Trophoblast cell (in vitro differentiated cells and primary cell): ENCODE results near the gene SPATA31C1.

Experiments used
- DNase-seq, 2 donors: peaks; one replicate each; pipeline ENCODE4 v3.0.0-alpha.2; 2016
- H2AFZ ChIP-seq: 2 replicates; pipeline ENCODE4 v1.6.1; 2013; ENCODE audit warnings: low read length, moderate library complexity, mild to moderate bottlenecking; ENCODE audit not compliant: insufficient read depth, poor library complexity
- H2AK5ac ChIP-seq: 2 replicates; pipeline ENCODE4 v1.6.1; 2013; ENCODE audit warnings: mild to moderate bottlenecking, low read length
- H2BK120ac ChIP-seq: 2 replicates; pipeline ENCODE4 v1.6.1; 2013; ENCODE audit warnings: low read length, mild to moderate bottlenecking, moderate library complexity; ENCODE audit not compliant: insufficient read depth, poor library complexity
- H2BK12ac ChIP-seq: 2 replicates; pipeline ENCODE4 v1.6.1; 2013; ENCODE audit warnings: mild to moderate bottlenecking, low read length, moderate library complexity
- H2BK5ac ChIP-seq: 2 replicates; pipeline ENCODE4 v1.6.1; 2013; ENCODE audit warnings: low read length, low read depth, moderate library complexity, mild to moderate bottlenecking; ENCODE audit not compliant: poor library complexity
- H3K14ac ChIP-seq: 2 replicates; pipeline ENCODE4 v1.6.1; 2013; ENCODE audit warnings: mild to moderate bottlenecking, low read length
- H3K18ac ChIP-seq: 2 replicates; pipeline ENCODE4 v1.6.1; 2013; ENCODE audit warnings: mild to moderate bottlenecking, low read length
- H3K23ac ChIP-seq: 2 replicates; pipeline ENCODE4 v1.6.1; 2013; ENCODE audit warnings: low read length
- H3K27ac ChIP-seq: 2 replicates; pipeline ENCODE4 v1.5.1; 2013; ENCODE audit warnings: low read depth, mild to moderate bottlenecking, inconsistent platforms, low read length, moderate library complexity
- H3K27me3 ChIP-seq: 2 replicates; pipeline ENCODE4 v1.6.1; 2013; ENCODE audit warnings: inconsistent platforms, mild to moderate bottlenecking, low read length, moderate library complexity; ENCODE audit not compliant: insufficient read depth
- H3K36me3 ChIP-seq, 2 experiments: 1 replicate in 1 of 2; 2 replicates in 1 of 2; pipeline ENCODE4 v1.6.1; 2013; ENCODE audit warnings: low read length in 2 of 2, mild to moderate bottlenecking in 2 of 2, moderate library complexity in 1 of 2; ENCODE audit not compliant: insufficient read depth in 2 of 2, control insufficient read depth in 1 of 2
- H3K4ac ChIP-seq: 2 replicates; pipeline ENCODE4 v1.6.1; 2013; ENCODE audit warnings: low read depth, mild to moderate bottlenecking, low read length, moderate library complexity
- H3K4me1 ChIP-seq, 2 experiments: 1 replicate in 1 of 2; 2 replicates in 1 of 2; pipeline ENCODE4 v1.6.1; 2013; ENCODE audit warnings: low read length in 2 of 2, mild to moderate bottlenecking in 2 of 2, moderate library complexity in 1 of 2; ENCODE audit not compliant: insufficient read depth in 2 of 2, control insufficient read depth in 1 of 2
- H3K4me2 ChIP-seq: 2 replicates; pipeline ENCODE4 v1.6.1; 2013; ENCODE audit warnings: inconsistent platforms, mild to moderate bottlenecking, low read length, moderate library complexity
- H3K4me3 ChIP-seq: 2 replicates; pipeline ENCODE4 v1.5.1; 2013; ENCODE audit warnings: mild to moderate bottlenecking, low read depth, low read length, inconsistent platforms
- H3K79me1 ChIP-seq: one replicate; pipeline ENCODE4 v1.6.1; 2013; ENCODE audit warnings: low read length
- H3K79me2 ChIP-seq: 2 replicates; pipeline ENCODE4 v1.6.1; 2013; ENCODE audit warnings: low read length, mild to moderate bottlenecking; ENCODE audit not compliant: control insufficient read depth, insufficient read depth, poor library complexity
- H3K9ac ChIP-seq: 2 replicates; pipeline ENCODE4 v1.6.1; 2013; ENCODE audit warnings: mild to moderate bottlenecking, low read length
- H3K9me3 ChIP-seq: 2 replicates; pipeline ENCODE4 v1.6.1; 2013; ENCODE audit warnings: low read depth, mild to moderate bottlenecking, control low read depth, inconsistent platforms, low read length; ENCODE audit not compliant: insufficient read depth
- H4K12ac ChIP-seq: 2 replicates; pipeline ENCODE4 v1.6.1; 2013; ENCODE audit warnings: low read depth, mild to moderate bottlenecking, low read length, moderate library complexity
- H4K8ac ChIP-seq: 2 replicates; pipeline ENCODE4 v1.6.1; 2013; ENCODE audit warnings: low read depth, mild to moderate bottlenecking, low read length, moderate library complexity
- H4K91ac ChIP-seq: one replicate; pipeline ENCODE4 v1.6.1; 2013; ENCODE audit warnings: low read depth, mild to moderate bottlenecking, low read length, moderate library complexity
- WGBS: extraction: QIAGEN DNeasy Blood & Tissue Kit; methylation state at CpG from one replicate; pipeline ENCODE4 v1.1.7; 2013; ENCODE audit warnings: missing lambda C conversion rate; ENCODE audit not compliant: insufficient read length, insufficient coverage; ENCODE audit errors: extremely low coverage; 5-methylcytosine and 5-hydroxymethylcytosine counted together

The SPATA31C1 gene

DNA sequence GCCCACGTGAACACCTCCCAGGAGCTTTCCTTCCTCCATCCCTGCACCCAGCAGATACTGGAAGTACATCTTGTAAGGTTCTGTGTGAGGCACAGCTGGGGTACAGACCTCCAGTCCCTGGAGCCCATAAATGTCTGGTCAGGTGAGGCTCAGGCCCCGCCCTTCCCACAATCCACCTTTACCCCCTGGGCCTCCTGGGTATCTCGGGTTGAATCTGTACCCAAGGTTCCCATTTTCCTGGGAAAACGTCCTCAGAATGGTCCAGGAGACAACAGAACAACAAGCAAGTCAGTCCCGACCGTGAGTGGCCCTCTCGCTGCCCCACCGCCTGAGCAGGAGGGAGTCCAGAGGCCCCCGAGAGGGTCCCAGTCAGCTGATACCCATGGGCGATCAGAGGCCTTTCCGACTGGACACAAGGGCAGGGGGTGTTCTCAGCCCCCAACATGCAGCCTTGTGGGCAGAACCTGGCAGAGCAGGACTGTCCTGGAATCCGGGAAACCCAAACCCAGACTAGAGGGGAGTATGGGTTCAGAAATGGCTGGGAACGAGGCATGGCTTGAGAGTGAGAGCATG, 30.7 kb upstream of the SPATA31C1 start:
- Histone ChIP-seq H3K4me2 (no peak overlapping the region), H3K14ac (no peak overlapping the region), H4K91ac (no peak overlapping the region), H2BK12ac (no peak overlapping the region), H3K4ac (no peak overlapping the region), H4K12ac (no peak overlapping the region), H3K36me3 (no peaks in the 10 kb centered on the region), H4K8ac (no peak overlapping the region), H3K23ac (no peak overlapping the region), H3K79me2 (no peaks in the 10 kb centered on the region), H3K4me1 (no peaks in the 10 kb centered on the region), H3K27ac (no peak overlapping the region), H3K27me3 (no peaks in the 10 kb centered on the region), H3K9ac (no peak overlapping the region), H2AK5ac (no peak overlapping the region), H3K18ac (no peak overlapping the region), H2BK120ac (no peak overlapping the region), H3K9me3 (peaks cover 5% of the 10 kb centered on the region), H2BK5ac (no peak overlapping the region), H3K4me3 (no peak overlapping the region), H2AFZ (no peak overlapping the region), H3K79me1 (peaks cover 2% of the 10 kb centered on the region)
- no peak for DNase-seq
- WGBS = no CpG with 5 or more reads among the region's 13 CpGs

DNA sequence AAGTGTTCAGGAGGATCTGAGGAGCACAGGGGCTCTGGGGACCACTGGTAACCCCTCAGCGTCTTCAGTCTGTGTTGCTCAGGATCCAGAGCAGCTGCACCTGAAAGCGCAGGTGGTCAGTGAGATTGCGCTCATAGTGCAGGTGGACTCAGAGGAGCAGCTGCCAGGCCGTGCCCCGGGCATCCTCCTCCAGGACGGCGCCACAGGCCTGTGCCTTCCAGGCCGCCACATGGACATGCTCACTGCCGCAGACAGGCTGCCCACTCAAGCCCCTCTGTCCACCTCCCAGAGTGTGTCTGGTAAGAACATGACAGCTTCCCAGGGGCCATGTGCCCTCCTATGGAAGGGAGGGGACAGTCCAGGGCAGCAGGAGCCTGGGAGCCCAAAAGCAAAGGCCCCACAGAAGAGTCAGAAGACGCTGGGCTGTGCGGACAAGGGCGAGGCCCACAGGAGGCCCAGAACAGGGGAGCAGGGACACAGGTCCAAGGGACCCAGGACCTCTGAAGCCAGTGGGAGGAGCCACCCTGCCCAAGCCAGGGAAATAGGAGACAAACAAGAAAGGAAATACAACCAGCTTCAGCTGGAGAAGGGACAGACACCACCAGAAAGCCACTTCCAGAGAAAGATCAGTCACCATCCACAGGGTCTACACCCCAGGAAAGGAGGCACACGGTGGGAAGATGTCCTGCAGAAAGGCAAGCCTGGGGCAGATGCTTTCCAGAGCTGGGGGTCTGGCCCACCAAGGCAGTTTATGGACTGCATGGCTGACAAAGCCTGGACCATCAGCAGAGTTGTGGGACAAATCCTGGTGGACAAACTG, 29.9 kb upstream of the SPATA31C1 start:
- H3K36me3 ChIP-seq = no peaks in the 10 kb centered on the region

DNA sequence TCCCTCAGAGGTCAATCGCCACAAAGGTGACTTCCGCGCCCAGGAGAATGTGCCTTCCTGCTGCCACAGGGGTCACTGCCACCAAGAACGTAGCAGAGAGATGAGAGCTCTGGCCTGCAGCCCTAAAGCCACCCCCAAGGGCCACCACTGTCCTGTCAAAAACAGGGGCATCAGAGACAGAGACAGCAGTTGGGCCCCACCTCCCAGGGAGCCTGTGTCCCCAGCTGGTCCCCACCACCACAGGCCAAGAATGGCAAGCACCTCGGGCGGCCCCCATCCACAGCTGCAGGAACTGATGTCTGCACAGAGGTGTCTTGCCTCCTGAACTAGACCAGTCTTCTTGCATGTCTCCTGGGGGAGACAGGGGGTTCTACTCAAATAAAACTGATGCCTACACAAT, 29.3 kb upstream of the SPATA31C1 start:
- Histone ChIP-seq H3K9ac (no peak overlapping the region), H3K14ac (no peak overlapping the region), H3K4me3 (no peak overlapping the region), H3K79me2 (no peaks in the 10 kb centered on the region), H3K36me3 (no peaks in the 10 kb centered on the region), H3K27me3 (no peaks in the 10 kb centered on the region), H3K4ac (no peak overlapping the region), H3K9me3 (peaks cover 5% of the 10 kb centered on the region), H3K27ac (no peak overlapping the region), H2BK120ac (no peak overlapping the region), H2BK12ac (no peak overlapping the region), H2AFZ (no peak overlapping the region), H3K79me1 (peaks cover 2% of the 10 kb centered on the region), H3K18ac (no peak overlapping the region), H3K4me2 (no peak overlapping the region), H4K12ac (no peak overlapping the region), H2BK5ac (no peak overlapping the region), H2AK5ac (no peak overlapping the region), H4K8ac (no peak overlapping the region), H3K4me1 (no peaks in the 10 kb centered on the region), H4K91ac (no peak overlapping the region), H3K23ac (no peak overlapping the region)
- DNase-seq = no peak
- WGBS = no CpG with 5 or more reads among the region's 6 CpGs

More for the DNA sequence above, 29.9 kb upstream of the SPATA31C1 start:
- Histone ChIP-seq H2BK120ac (no peak overlapping the region), H3K4me1 (no peaks in the 10 kb centered on the region), H4K12ac (no peak overlapping the region), H3K14ac (no peak overlapping the region), H3K79me1 (peaks cover 2% of the 10 kb centered on the region), H3K79me2 (no peaks in the 10 kb centered on the region), H2BK5ac (no peak overlapping the region), H3K23ac (no peak overlapping the region), H2AFZ (no peak overlapping the region), H3K9ac (no peak overlapping the region), H2BK12ac (no peak overlapping the region), H3K18ac (no peak overlapping the region), H3K27me3 (no peaks in the 10 kb centered on the region), H2AK5ac (no peak overlapping the region), H3K4ac (no peak overlapping the region), H4K91ac (no peak overlapping the region), H3K9me3 (peaks cover 5% of the 10 kb centered on the region), H3K27ac (no peak overlapping the region), H3K4me3 (no peak overlapping the region), H3K4me2 (no peak overlapping the region), H4K8ac (no peak overlapping the region)
- no peak for DNase-seq
- WGBS = no CpG with 5 or more reads among the region's 13 CpGs

DNA sequence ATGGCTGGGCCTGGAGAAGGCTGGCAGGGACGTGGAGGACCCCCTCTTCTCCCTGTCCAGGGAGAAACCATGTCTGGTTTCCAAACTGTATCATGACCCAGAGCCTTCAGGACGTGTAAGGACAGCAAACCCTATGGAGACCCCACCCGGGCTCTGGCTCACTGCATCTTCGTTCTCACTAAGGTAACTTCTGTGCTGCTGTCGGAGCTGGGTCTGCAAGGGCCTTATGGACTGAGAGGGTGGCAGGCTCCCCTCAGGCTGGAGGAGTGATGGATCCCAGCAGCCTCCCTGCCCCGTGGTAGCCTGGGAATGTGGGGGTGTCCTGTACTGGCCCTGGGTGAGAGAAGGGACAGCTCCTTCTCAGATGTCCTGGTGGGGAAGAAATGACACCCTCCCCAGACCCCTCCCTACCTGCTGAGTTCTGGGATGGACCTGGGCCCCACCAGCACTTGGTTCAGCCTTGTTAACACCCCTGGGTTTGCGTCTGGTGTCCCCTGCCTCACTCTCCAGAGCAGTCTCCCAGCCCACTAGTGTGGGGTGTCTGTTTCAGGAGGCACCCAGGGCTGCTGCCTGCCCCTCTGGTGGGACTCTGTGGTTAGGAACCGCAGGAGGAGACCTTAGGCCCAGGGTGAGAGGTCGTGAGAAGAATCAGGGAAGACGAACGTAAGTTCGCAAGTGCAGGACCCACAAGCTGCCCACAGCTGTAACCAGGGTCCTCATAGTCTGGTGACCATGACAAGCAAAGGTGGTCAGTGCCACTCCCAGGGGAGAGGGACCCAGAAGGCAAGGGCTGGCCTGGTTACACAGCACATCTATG, 28.5 kb upstream of the SPATA31C1 start:
- no CpG with 5 or more reads among the region's 12 CpGs for WGBS
- Histone ChIP-seq H3K79me1 (peaks cover 2% of the 10 kb centered on the region), H3K27me3 (no peaks in the 10 kb centered on the region), H3K4me1 (no peaks in the 10 kb centered on the region), H2BK12ac (no peak overlapping the region), H3K79me2 (no peaks in the 10 kb centered on the region), H3K27ac (no peak overlapping the region), H2AFZ (no peak overlapping the region), H3K14ac (no peak overlapping the region), H3K4ac (no peak overlapping the region), H2BK120ac (no peak overlapping the region), H3K9ac (no peak overlapping the region), H3K9me3 (peaks cover 5% of the 10 kb centered on the region), H3K36me3 (no peaks in the 10 kb centered on the region), H3K23ac (no peak overlapping the region), H3K18ac (no peak overlapping the region), H3K4me2 (no peak overlapping the region), H3K4me3 (no peak overlapping the region), H4K91ac (no peak overlapping the region), H4K12ac (no peak overlapping the region), H2AK5ac (no peak overlapping the region), H2BK5ac (no peak overlapping the region), H4K8ac (no peak overlapping the region)
- no peak for DNase-seq
